Stimulated activated CD8-positive, alpha-beta memory T cell treated with anti-CD3 and anti-CD28 coated beads, Interleukin-12 subunit alpha, Interleukin-12 subunit beta, amount 100 ng/mL, for 1 hour (primary cell): ENCODE data around the gene CCDC183.
"Not testable (repeated sequence)": the region's sequence is repeated elsewhere in the genome, so short reads cannot be mapped to it uniquely, and the experiment has no call there.

Source experiments
- DNase-seq: peaks from one replicate; pipeline ENCODE4 v3.0.0-alpha.2; 2020; ENCODE audit warnings: low read depth

Gene CCDC183

DNA sequence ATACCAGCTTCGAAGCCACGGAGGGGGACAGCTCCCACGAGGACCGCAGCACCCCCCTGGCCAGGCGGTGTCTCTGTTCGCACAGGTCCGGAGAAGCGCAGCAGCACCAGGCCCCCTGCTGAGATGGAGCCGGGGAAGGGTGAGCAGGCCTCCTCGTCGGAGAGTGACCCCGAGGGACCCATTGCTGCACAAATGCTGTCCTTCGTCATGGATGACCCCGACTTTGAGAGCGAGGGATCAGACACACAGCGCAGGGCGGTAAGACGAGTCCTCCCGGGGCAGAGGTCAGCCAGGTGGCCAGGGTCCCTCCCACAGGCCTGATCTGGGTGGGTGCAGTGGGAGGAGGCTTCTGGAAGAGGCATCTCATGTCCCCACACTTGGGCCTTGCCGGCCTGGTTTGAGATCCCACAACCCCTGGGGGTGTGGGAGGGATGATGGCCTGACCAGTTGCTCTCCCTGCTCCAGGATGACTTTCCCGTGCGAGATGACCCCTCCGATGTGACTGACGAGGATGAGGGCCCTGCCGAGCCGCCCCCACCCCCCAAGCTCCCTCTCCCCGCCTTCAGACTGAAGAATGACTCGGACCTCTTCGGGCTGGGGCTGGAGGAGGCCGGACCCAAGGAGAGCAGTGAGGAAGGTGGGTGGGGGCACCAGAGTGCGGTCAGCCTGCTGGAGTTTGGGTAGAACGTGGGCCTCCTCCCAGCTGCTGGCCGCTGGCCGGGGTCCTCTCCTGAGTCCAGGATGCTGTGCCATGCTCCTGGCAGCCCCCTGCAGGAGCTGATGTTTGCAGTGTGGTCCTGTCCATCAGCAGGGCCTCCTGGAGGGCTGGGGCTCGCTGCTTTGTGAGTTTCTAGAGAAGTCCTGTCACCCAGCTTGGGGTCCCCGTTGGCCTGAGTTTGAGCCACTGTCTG, 43.3 kb downstream of the CCDC183 start:
- DNase-seq = no peak

DNA sequence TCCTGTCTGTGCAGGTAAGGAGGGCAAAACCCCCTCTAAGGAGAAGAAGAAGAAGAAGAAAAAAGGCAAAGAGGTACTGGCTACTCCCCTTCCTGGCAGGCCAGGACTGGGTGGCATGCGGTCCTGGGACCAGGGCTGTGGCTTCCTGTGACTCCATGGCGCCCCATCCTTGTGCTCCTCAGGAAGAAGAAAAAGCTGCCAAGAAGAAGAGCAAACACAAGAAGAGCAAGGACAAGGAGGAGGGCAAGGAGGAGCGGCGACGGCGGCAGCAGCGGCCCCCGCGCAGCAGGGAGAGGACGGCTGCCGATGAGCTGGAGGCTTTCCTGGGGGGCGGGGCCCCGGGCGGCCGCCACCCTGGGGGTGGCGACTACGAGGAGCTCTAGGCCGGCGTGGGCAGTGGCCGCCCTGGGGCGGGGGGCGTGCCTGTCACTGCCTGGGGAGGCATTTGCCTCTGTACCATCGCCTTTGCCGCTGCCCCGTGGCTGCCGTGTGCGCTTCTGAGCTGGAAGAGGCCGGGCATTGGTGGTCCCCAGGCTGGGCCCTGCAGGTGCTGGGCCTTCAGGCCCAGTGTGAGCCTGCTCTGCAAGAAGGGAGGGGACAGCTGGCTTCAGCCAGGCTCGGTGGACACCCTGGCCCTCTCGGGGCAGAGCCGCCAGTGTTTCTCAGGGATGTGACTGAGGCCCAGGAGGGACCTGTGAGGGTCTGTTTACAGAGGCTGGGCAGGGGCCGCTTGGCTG, 44.2 kb downstream of the CCDC183 start:
- DNase-seq = no peak

DNA sequence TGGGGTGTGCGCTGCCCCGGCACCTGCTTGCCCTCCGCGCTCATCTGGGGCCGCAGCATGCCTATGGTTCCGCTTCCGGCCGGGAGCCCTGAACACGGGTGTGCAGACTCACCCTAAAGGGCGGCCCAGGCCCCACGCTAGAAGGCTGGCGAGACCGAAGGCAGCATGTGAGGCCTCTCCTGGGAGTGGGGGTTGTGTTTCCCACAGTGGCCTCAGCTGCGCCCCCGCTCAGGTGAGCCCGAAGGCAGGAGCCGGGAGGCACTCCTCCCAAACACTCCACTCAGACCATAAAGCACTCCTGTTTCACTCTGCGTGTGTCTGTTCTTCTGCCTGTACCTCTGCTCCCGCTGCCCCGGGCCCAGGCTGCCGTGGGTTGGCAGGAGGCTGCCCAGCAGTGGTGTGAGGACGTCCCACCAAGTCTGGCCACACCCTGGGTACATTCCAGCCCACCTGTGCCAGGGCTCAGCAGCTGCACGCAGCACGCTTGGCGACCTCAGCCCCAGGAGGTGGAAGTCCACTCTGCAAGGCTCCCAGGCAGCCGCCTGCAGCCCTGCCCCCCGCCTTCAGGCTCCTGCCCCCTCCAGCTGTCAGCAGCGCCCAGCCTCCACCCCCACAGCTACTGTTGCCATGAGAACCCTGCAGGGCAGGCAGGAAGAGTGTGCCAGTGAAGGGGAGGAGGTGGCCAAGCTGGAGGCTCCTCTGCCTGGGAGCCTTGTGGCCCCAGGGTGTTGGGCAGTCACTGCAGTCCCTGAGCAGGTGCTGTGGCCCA, 44.9 kb downstream of the CCDC183 start:
- no peak for DNase-seq

DNA sequence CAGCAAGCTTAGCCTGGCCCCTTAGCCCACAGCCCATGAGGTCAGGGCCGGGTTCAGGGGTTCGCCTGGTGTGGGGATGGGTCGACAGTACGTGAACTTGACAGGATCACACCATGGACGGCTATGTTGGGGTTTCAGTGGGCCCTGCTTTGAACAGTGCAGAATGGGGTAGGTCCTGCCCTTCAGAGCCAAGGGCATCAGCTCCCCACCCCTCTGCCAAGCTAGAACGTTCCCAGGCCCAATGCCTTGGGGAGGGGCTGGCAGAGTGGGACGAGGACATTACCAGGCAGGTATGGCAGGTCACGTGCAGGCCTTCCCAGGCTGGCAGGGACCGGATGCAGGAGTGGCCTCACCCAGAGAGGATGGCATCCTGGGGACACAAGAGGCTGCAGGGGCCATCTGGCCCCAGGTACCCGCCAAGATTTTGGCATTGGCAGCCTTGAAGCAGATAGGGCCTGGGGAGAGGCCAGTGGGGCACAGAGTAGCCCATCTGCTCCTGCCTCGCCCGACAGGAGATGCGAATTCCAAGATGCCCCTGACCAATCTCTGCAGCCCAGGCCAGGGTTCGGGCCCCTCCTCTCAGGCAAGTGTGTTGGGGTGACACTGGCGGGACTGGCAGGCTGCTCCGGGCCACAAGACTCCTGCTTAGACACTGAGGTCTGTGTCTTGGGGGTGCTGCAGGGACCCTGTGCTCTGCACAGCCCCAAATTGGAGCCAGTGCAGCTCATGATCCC, 45.7 kb downstream of the CCDC183 start:
- DNase-seq = not testable (repeated sequence)

DNA sequence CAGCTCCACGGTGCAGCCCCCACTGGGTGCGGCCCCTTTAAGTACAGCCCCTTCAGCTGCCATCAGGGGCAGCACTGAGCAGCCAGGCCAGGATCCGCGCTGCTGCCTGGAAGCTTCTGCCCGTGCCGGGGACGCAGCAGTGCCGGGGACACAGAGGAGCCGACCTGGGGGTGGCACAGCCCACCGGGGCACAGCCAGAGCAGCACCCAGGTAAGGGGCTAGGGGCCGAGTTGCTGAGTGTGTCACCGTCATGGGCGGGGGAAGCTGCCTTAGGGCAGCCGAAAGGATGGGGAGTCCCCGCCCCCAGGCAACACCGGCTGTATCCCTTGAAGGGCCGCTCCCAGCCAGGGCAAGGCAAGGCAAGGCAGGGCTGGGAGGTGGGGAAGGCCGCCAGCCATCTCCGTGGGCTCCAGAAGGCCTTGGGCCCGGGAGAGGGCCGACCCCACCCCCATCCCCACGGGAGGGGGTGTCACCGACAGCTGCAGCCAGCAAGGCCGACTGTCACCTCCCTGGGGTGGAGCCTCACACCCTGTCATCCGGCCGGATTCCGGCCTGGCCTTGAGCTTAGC, 46.3 kb downstream of the CCDC183 start, which contains the start of gene AJM1:
AJM1 (plus strand) TSS at position 99 of the 569 bp plus-strand sequence. CDS start 1,937 bp downstream, outside the sequence.
- DNase-seq = peak; percentile 61

DNA sequence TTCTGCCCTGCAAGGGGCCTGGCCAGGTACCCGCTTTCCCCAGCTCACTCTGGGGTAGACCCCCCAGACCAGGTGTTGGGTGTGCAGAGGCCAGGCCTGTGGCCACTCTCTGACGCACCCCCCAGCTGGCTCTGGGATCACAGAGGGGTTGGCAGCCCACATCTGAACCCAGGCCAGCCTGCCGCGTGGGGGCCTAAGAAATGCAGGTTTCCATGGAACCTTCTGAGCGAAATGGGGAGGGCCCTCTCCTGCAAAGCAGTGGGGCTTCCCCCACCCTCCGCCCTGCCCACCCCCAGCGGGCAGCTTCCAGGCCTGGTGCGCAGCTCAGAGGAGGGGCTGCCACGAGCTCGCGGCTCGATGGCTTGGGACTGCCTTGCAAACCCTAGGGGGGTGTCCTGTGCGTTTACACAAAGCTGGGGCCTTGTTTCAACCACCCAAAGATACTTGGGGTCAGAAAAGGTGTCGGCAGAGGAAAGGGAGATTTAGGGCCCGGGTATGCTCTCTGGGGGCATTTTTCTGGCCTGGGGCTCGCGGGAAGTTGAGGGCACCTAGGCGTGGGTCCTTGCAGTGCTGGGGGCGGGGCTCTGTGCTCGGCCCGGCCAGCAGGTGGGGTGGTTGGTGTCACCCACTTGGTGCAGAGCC, 47.1 kb downstream of the CCDC183 start:
- DNase-seq = not testable (repeated sequence)

DNA sequence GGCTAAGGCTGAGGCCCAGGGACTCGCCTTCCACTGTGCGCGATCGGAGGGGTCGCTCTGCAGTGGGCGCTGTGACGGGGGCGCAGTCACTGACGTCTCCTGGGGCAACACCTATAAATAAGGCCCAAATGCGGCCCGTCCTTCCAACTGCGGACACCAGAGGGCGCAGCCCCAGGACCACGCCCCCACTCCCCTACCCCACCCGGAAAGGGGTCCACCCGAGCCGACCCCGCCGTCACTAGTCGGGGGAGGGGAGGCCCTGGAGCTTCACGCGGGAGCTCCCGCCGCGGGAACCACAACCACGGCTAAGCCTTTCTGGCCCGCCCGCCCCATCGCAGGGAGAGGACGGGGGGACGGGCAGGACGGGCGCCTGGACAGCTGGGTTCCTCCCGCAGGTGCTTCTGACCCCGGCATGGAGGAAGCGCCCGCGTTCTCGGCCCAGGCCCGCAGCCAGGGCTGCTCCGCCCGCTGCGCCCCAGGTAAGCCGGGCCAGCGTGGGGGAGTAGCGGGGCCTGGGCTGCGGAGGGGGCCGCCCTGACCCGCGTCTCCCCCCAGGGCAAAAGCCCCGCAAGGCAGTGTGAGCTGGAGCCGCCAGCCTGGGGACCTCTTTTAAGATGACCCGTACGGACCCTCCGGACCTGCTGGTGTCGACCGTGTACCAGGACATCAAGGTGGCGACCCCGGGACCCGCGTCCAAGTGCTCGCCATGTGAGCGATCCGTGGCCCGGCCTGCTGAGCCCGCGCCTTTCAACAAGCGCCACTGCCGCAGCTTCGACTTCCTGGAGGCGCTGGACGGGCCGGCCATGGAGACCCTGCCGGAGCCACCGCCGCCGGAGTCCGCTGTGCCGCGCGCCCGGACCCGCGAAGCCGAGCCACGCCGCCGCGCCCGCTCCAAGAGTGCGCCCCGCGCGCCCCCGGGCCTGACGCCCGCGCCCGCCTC, 47.9 kb downstream of the CCDC183 start:
- DNase-seq = peak; percentile 34

DNA sequence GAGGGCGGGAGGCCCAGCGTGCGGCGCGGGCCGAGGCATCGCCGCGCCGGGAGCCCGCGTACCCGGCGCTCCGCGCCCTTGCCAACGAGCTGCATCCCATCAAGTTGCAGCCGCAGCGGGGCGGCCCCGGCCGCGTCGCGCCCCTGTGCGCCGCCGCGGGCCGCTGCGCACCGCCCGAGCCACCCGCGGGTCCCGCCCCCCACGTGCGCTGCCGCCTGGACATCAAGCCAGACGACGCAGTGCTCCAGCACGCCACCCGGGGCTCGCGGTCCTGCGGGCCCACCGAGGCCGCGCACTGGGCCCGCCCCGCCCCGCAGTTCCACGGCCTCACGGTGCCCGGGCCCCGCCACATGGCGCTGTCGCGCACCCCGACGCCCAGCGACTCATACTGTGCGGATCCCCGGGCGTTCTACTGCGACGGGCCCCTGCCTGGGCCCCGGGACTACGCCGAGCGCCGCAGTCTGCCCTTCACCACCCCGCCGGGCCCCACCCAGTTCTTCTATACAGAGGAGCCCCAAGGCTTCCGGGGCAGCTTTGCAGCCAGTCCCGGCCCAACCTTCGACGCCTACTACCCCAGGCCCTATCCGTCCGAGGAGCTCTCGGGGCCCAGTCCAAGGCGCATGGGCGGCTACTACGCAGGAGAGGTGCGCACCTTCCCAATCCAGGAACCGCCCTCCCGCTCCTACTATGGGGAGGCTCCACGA, 48.8 kb downstream of the CCDC183 start:
- DNase-seq = no peak

DNA sequence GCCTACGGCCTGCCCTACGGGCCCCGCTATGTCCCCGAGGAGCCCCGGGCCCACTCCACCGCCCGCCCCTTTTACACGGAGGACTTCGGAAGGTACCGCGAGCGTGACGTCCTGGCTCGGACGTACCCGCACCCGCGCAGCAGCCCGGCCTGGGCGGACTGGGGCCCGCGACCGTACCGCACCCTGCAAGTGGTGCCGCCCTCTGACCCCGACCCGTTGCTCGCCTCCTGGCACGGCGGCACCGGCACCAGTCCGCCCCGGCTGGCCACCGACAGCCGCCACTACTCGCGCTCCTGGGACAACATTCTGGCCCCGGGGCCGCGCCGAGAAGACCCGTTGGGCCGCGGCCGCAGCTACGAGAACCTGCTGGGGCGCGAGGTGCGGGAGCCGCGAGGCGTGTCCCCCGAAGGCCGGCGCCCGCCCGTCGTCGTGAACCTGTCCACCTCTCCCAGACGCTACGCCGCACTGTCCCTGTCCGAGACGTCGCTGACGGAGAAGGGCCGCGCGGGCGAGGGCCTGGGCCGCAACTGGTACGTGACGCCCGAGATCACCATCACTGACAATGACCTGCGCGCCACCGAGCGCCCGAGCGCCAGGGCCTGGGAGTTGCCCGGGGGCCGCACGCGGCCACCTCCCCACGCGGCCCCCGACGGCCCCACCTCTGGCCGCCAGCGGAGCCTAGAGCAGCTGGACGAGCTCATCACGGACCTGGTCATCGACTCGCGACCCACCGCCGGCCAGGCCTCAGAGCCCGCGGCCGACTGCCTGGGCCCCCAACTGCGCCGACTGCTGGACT, 49.5 kb downstream of the CCDC183 start:
- no peak for DNase-seq

DNA sequence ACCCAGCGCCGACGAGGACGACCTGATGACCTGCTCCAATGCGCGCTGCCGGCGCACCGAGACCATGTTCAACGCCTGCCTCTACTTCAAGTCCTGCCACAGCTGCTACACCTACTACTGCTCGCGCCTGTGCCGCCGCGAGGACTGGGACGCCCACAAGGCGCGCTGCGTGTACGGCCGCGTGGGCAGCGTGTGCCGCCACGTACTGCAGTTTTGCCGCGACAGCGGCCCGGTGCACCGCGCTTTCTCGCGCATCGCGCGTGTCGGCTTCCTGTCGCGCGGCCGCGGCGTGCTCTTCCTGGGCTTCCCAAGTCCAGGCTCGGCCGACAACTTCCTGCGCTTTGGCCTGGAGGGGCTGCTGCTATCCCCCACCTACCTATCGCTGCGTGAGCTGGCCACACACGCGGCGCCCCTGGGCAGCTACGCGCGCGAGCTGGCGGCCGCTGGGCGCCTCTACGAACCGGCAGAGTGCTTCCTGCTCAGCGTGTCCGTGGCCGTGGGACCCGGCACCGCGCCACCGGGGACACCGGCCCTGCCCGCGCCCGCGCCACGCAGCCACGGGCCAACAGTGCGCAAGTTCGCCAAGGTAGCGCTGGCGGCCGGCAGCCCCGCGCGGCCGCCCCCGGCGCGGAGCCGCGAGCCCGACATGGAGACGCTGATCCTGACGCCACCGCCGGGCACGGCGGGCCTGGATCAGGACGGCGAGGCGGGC, 50.4 kb downstream of the CCDC183 start:
- DNase-seq = no peak

DNA sequence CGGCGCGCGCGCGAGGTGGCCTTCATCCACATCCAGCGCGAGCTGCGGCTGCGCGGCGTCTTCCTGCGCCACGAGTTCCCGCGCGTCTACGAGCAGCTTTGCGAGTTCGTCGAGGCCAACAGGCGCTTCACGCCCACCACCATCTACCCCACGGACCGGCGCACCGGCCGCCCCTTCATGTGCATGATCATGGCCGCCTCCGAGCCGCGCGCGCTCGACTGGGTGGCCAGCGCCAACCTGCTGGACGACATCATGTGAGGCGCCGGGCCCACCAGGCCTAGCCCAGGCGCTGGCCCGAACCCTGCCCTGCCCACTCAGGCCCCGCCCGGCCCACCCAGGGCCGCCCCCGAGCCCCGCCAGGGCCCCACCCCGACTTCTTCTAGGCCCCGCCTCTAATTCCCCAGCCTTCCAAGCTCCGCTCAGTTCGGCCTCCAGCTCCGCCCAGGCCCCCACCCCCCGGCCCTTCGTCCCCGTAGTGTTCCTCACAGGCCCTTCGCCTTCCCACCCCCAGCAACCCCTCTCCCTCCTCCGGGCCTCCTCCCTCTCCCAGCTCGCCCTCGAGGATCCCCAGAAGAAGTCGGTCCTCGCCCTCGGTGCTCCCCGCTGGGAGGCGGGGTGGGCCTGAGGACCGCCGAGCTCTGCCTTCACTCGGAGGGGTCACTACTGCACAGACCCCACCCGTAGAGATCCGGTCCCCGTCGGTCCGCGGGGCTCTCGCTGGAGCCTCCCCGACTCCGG, 51.1 kb downstream of the CCDC183 start:
- no peak for DNase-seq

DNA sequence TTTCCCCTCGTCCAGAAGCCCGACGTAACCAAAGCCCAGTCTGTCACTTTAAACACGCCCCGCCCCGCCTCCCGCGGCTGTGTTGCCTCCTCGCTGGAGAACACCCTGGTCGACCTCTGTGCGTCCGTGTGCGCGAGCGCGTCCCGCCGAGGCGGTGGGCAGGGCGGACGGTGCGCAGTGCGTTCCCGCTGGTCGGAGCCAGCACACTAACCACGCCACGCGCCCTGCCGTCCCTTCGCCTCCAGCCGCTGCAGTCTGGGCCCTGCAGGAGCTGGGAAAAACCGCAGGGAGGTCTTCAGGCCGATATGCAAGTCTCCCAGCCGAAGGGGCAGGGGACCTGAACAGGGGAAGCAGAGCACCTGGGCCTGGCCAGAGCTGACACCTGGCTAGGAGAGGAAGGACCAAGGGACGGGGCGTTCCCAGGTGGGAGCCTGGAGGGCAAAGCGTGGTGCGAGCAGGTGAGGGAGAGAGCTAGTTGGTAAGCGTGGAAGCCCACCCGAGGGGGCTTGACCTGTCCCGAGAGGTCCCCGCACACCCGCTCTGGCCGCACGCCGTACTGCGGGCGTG, 51.8 kb downstream of the CCDC183 start:
- peak; percentile 43 for DNase-seq

DNA sequence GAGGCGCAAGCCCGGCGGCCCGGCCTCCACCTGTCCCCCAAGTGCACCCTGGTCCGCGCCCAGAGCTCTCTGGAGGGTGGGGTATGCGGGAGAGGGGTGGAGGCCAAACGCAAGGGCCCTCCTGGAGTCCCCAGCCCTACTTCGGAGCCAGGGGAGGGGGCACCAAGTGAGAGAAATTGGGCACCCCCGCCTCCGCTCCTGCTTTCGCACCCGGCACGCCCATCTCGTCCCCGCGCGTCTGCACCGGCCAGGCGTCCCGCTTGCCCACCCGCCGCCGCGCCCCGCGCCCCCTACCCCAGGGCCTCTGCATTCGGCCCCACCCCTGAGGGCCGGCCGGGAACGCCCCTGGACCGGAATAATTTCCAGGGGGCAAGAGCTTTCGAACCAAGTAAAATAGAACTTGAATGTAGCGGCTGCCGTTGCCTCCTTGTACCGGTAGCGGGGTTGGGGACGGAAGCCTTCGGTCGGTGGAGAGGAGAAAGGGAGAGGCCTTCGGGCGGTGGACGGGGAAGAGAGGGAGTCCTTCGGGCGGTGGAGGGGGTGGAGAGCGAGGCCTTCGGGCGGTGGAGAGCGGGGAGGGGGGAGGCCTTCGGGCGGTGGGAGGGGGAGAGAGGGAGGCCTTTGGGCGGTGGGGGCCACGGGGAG, 52.4 kb downstream of the CCDC183 start:
- no peak for DNase-seq

DNA sequence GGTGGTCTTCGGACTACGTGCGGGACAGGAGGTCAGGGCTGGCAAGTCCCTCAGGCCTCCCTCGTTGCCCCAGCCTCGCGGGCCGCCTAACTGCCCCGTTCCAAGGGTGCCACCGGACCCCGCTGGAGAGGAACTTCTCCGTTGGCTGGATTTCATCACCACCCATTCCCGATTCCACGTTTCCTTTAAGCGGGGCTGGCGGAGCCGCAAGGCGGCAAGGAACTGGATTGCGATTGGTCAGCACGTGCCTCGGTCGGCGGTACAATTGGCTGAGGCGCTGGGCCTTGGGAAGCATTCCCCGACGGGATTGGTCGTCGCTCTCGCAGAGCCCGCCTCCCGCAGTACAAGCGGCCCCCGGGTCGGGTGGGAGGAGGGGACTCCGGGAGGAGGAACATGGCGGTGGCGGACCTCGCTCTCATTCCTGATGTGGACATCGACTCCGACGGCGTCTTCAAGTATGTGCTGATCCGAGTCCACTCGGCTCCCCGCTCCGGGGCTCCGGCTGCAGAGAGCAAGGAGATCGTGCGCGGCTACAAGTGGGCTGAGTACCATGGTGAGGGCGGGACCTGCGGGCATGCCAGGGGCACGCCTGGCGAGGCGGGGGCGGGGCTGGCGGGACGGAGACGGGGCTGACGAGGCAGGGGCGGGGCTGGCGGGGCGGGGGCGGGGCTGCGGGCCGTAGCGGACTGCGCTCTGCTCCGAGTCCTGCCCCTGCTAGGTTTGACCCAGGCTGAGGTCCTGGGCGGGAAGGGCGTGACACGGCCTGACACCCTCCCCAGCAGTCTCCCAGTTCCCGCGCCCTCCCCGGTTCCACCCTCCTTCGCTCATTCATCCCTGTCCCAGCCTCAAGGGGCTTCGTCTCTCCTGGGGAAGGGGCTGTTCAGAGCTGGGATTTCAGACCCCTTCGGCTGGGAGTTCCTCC, 53.2 kb downstream of the CCDC183 start, which contains the start of gene PHPT1:
PHPT1 (plus strand) TSS at position 372 of the 922 bp plus-strand sequence; CDS start at position 394, 22 bp downstream.
- DNase-seq = peak; percentile 92
